ENCODE results near the gene RAB3C.

GRCh38 chr5:58724992-58725391 lies 142.1 kb downstream of the RAB3C start:
- TF ChIP-seq CTCF (IDR thresholded peaks at IDR 0.05) (no peak), POLR2A (IDR thresholded peaks at IDR 0.05) (no peak), POLR2AphosphoS5 (IDR thresholded peaks at IDR 0.05; ENCODE audit: insufficient read depth in 1 of 2, low read depth in 1 of 2) (no peak)

Data from vagina (tissue), 2 donors.